HFF-Myc (cell line): ENCODE measurements around the gene CST6.

ENCODE experiments used
- DNase-seq: peaks from one replicate; pipeline ENCODE4 v3.0.0-alpha.2; 2011; ENCODE audit warnings: low read depth; ENCODE audit errors: extremely low read depth
- H3K4me3 ChIP-seq: replicated peaks from 2 replicates; pipeline ENCODE4 v1.5.1; 2011; ENCODE audit warnings: low read depth, mild to moderate bottlenecking, control low read depth, low read length
- TF ChIP-seq, protein P1 (sequence below): IDR thresholded peaks from 2 replicates; pipeline ENCODE4 v1.5.1; 2012; ENCODE audit warnings: mild to moderate bottlenecking, low read depth, low read length, control low read depth; ENCODE audit errors: missing control alignments

Gene CST6, protein sequence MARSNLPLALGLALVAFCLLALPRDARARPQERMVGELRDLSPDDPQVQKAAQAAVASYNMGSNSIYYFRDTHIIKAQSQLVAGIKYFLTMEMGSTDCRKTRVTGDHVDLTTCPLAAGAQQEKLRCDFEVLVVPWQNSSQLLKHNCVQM

DNA sequence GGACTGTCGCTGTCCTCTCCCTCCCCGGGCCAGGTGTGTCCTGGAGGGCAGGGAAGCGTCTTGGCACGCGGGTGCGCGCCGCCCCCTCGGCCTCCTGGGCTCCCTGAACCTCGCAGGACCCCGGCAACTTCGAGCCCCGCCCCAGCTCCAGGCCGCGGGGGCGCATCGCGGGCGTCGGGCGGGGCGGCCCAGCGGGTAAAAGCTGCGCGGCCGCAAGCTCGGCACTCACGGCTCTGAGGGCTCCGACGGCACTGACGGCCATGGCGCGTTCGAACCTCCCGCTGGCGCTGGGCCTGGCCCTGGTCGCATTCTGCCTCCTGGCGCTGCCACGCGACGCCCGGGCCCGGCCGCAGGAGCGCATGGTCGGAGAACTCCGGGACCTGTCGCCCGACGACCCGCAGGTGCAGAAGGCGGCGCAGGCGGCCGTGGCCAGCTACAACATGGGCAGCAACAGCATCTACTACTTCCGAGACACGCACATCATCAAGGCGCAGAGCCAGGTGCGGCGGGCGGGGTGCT is at the start of gene CST6:
CST6 (plus strand) TSS at position 224 of the 519 bp plus-strand sequence; CDS start at position 261, 37 bp downstream.
- DNase-seq: no peak
- no peak within 1 kb of the TSS for H3K4me3 ChIP-seq
- TF ChIP-seq, protein P1, sequence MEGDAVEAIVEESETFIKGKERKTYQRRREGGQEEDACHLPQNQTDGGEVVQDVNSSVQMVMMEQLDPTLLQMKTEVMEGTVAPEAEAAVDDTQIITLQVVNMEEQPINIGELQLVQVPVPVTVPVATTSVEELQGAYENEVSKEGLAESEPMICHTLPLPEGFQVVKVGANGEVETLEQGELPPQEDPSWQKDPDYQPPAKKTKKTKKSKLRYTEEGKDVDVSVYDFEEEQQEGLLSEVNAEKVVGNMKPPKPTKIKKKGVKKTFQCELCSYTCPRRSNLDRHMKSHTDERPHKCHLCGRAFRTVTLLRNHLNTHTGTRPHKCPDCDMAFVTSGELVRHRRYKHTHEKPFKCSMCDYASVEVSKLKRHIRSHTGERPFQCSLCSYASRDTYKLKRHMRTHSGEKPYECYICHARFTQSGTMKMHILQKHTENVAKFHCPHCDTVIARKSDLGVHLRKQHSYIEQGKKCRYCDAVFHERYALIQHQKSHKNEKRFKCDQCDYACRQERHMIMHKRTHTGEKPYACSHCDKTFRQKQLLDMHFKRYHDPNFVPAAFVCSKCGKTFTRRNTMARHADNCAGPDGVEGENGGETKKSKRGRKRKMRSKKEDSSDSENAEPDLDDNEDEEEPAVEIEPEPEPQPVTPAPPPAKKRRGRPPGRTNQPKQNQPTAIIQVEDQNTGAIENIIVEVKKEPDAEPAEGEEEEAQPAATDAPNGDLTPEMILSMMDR: no peak

DNA sequence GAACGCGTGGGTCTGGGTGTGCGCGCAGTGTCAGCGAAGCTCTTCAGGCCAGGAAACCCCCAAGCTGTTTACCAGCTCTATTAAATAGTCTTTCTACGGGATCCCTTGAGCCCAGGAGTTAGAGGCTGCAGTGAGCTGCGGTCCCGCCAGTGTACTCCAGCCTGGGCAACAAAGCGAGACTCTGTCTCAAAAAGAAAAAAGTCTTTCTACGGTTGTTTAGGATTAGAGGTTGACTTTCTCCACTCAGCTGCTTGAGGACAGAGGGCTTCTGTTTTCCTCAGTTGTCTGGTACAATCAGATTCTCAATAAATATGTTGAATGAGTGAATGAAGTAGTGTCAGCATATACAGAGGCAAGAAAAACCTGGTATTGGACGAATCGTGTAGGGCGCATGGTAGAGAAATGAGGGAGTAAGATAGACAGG is 49.7 kb upstream of the CST6 start:
- peak overlapping the region; percentile 89 for H3K4me3 ChIP-seq
- DNase-seq: no peak
- TF ChIP-seq, protein P1: no peak

DNA sequence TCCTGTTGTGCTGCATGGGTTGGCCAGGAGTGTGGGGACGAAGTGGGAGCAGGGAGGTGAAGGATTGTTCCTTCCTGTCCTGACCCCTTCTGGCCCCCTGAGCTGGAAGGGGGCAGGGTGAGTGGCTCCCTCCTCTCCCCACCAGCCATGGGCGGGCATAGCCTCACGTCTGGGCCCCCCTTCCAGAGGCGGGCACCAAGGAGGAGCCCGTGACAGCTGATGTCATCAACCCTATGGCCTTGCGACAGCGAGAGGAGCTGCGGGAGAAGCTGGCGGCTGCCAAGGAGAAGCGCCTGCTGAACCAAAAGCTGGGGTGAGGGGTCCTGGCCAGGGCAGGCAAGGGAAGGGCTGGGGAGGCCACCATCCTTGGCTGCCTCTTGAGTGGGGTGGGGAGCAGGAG is 46.9 kb upstream of the CST6 start:
- DNase-seq: no peak
- H3K4me3 ChIP-seq: no peak overlapping the region
- TF ChIP-seq, protein P1: no peak

DNA sequence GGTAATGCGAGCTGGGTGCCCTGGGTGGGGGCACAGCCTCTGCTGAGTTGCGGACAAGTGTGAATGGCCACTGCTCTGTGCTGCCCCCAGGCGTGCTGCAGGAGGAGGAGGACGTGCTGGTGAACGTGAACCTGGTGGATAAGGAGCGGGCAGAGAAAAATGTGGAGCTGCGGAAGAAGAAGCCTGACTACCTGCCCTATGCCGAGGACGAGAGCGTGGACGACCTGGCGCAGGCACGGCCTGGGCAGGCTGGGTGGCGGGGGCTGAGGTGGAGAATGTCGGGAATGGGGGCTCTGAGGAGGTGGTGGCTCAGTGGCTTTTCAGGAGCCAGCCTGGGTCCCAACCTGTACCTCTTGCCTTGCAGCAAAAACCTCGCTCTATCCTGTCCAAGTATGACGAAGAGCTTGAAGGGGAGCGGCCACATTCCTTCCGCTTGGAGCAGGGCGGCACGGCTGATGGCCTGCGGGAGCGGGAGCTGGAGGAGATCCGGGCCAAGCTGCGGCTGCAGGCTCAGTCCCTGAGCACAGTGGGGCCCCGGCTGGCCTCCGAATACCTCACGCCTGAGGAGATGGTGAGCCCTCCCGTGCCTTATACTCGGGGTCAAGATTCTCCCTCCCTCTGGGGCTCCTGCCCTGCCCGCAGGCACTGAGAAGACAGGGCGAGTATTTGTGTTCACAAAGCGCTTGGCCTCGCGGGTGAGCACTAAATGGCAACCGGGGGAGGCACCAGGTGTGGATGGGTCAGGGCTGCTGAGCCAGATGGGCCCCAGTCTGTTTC is 45.6 kb upstream of the CST6 start:
- TF ChIP-seq, protein P1: no peak
- no peak for DNase-seq
- no peak overlapping the region for H3K4me3 ChIP-seq

DNA sequence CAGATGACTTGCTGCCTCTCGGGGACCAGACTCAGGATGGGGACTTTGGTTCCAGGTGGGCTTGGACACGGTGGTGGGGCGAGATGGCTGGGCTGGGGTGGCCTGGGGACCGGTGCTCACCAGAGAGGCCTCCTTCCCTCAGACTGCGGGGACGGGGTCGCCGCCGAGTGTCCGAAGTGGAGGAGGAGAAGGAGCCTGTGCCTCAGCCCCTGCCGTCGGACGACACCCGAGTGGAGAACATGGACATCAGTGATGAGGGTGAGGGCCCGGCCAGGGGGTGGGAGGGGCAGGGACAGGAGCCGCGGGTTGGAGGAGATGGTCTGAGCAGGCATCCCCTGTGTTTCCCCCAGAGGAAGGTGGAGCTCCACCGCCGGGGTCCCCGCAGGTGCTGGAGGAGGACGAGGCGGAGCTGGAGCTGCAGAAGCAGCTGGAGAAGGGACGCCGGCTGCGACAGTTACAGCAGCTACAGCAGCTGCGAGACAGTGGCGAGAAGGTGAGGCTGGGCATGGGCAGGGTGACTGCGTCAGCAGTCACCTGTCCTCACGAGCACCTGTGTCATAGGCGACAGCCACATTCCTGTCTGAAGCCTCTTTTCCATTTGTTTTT is 44.4 kb upstream of the CST6 start:
- H3K4me3 ChIP-seq: no peak overlapping the region
- TF ChIP-seq, protein P1: no peak
- DNase-seq: no peak

DNA sequence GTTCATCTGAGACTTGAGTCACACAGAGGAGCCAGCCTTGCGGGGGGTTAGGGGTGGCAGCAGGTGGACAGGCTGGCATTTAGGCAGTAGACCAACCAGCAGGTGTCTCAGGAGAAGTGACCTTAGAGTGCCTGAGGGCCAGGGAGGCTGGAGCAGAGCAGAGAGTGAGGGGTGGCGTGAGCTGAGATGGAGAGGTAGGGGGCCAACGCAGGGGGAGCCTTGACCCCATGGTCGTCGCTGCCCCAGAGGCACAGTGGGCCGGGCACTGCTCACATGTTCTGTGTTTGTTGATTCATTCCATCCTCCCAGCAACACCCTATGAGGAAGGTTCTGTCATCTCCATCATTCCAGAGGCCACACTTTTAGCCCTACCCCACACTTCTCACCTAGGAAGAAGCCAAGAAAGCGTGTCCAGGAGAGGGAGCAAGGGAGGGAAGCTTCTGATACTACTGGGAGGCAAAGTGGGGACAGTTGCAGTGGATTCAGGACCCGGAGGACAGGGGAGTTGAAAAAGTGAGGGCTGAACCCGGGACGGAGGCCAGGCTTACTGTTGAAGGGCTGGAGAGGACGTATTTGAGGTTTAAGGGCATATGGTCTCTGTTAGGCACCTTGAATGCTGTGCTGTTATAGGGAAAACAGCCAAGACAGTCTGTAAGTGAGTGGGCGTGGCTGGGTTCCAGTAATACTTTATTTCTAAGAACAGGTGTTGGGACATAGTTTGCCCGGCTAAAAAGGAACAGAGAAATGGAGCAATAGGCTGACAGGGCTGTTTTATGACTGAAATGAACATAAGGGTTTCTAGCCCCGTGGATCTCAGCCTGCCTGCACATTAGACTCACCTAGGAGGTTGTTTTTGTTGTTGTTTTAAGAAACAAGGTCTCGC is 43.0 kb upstream of the CST6 start:
- no peak overlapping the region for H3K4me3 ChIP-seq
- no peak for DNase-seq
- TF ChIP-seq, protein P1: no peak
